MM.1S (cell line): ENCODE data around the gene TTC33.

ENCODE experiments used
- DNase-seq: peaks from one replicate; pipeline ENCODE4 v3.0.0-alpha.2; 2015
- H2AFZ ChIP-seq: fragments of 300-600 bp; sonication (generic); 2 replicates; pipeline ENCODE4 v1.6.0; 2016; ENCODE audit warnings: antibody characterized with exemption, low read length
- H3F3A ChIP-seq: fragments of 300-600 bp; sonication (generic); 2 replicates; pipeline ENCODE4 v1.6.1; 2016; ENCODE audit warnings: mild to moderate bottlenecking, antibody characterized with exemption, low read length, moderate library complexity, mixed read lengths; ENCODE audit not compliant: insufficient read depth
- H3K27ac ChIP-seq: fragments of 300-600 bp; sonication (generic); 2 replicates; pipeline ENCODE4 v1.5.1; 2016; ENCODE audit warnings: mild to moderate bottlenecking, low read length
- H3K27me3 ChIP-seq: fragments of 300-600 bp; sonication (generic); replicated peaks from 2 replicates; pipeline ENCODE4 v1.6.0; 2016; ENCODE audit warnings: low read length; ENCODE audit not compliant: insufficient read depth
- H3K36me3 ChIP-seq: fragments of 300-600 bp; sonication (generic); replicated peaks from 2 replicates; pipeline ENCODE4 v1.6.1; 2016; ENCODE audit warnings: mild to moderate bottlenecking, low read length, mixed read lengths; ENCODE audit not compliant: insufficient read depth
- H3K4me1 ChIP-seq: fragments of 300-600 bp; sonication (generic); 2 replicates; pipeline ENCODE4 v1.6.1; 2016; ENCODE audit warnings: low read length, mixed read lengths
- H3K4me2 ChIP-seq: fragments of 300-600 bp; sonication (generic); 2 replicates; pipeline ENCODE4 v1.6.0; 2016; ENCODE audit warnings: low read depth, low read length
- H3K4me3 ChIP-seq: fragments of 300-600 bp; sonication (generic); 2 replicates; pipeline ENCODE4 v1.5.1; 2016; ENCODE audit warnings: low read length, mixed read lengths
- H3K79me2 ChIP-seq: fragments of 300-600 bp; sonication (generic); 2 replicates; pipeline ENCODE4 v1.6.1; 2016; ENCODE audit warnings: mixed run types, low read length, mixed read lengths
- H3K9ac ChIP-seq: fragments of 300-600 bp; sonication (generic); 2 replicates; pipeline ENCODE4 v1.6.1; 2016; ENCODE audit warnings: low read length, mixed read lengths
- H3K9me2 ChIP-seq: fragments of 300-600 bp; sonication (generic); replicated peaks from 2 replicates; pipeline ENCODE4 v1.6.1; 2016; ENCODE audit warnings: mild to moderate bottlenecking, low read length, mixed read lengths; ENCODE audit not compliant: insufficient read depth
- H3K9me3 ChIP-seq: fragments of 300-600 bp; sonication (generic); replicated peaks from 2 replicates; pipeline ENCODE4 v1.6.1; 2016; ENCODE audit warnings: mild to moderate bottlenecking, low read length, mixed read lengths; ENCODE audit not compliant: insufficient read depth
- H4K20me1 ChIP-seq: fragments of 300-600 bp; sonication (generic); 2 replicates; pipeline ENCODE4 v1.6.1; 2016; ENCODE audit warnings: mild to moderate bottlenecking, low read length, moderate library complexity, mixed read lengths; ENCODE audit not compliant: insufficient read depth
- EZH2 ChIP-seq: fragments of 300-600 bp; sonication (generic); optimal IDR thresholded peaks from 2 replicates; pipeline ENCODE3; 2017; ENCODE audit warnings: low read depth, mild to moderate bottlenecking, antibody characterized with exemption, low read length, mixed read lengths
- EZH2phosphoT487 ChIP-seq: fragments of 300-600 bp; sonication (generic); IDR thresholded peaks from 2 replicates; pipeline ENCODE4 v1.6.1; 2018; ENCODE audit warnings: antibody characterized with exemption, low read length
- TF ChIP-seq, protein P1 (sequence below): fragments of 300-600 bp; sonication (generic); IDR thresholded peaks from 2 replicates; pipeline ENCODE4 v1.5.1; 2016; ENCODE audit warnings: antibody characterized with exemption, low read length, mixed read lengths

Gene TTC33

DNA sequence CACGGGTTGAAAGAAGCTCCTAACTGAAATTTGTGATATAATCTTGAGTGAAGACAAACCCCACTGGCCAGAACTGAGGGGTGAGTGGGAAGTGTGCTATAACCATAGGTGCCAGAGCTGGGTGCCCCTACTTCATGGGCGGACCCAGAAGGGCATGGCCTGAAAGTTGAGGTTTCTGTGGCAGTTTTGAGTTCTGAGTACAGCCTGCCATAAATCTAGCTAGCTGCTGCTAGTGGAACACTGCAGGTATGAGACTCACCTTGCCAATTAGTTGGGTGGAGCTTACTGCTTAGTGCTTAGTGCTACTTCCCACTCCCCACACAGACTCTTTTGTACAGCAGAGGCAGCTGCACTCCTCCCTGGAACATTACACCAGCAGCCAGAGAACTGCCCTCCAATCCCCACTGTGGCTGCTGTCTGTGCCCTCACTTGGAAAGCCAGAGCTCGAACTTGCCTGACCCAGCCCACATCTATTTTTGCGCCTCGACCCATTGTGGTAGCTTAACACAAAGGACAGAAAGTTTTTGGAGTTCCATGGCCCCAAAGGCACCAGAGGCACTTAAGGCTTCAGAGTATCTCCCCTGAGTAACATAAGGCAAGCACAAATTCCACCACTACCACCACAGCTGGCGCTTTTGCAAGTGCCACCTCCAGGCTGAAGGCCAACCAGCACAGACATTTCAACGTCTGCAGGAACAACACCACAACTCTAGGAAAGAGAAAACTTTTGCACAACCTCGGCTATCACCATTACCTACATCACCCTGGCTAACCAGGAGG is 103.1 kb downstream of the TTC33 start:
- Histone ChIP-seq H3K9me2 (no peaks in the 10 kb centered on the region), H3K79me2 (no peaks in the 10 kb centered on the region), H4K20me1 (no peaks in the 10 kb centered on the region), H3K4me1 (0 out of 2 replicates have a peak, but pooled peaks cover 8% of the 10 kb centered on the region), H3K27me3 (no peaks in the 10 kb centered on the region), H3K9me3 (no peaks in the 10 kb centered on the region), H2AFZ (no peak overlapping the region), H3K4me3 (no peak overlapping the region), H3K27ac (no peak overlapping the region), H3K4me2 (no peak overlapping the region), H3K36me3 (no peaks in the 10 kb centered on the region), H3K9ac (no peak overlapping the region), H3F3A (no peaks in the 10 kb centered on the region)
- no peak for DNase-seq
- TF ChIP-seq, protein P1, sequence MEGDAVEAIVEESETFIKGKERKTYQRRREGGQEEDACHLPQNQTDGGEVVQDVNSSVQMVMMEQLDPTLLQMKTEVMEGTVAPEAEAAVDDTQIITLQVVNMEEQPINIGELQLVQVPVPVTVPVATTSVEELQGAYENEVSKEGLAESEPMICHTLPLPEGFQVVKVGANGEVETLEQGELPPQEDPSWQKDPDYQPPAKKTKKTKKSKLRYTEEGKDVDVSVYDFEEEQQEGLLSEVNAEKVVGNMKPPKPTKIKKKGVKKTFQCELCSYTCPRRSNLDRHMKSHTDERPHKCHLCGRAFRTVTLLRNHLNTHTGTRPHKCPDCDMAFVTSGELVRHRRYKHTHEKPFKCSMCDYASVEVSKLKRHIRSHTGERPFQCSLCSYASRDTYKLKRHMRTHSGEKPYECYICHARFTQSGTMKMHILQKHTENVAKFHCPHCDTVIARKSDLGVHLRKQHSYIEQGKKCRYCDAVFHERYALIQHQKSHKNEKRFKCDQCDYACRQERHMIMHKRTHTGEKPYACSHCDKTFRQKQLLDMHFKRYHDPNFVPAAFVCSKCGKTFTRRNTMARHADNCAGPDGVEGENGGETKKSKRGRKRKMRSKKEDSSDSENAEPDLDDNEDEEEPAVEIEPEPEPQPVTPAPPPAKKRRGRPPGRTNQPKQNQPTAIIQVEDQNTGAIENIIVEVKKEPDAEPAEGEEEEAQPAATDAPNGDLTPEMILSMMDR = no peak
- no peak for TF ChIP-seq EZH2phosphoT487
- TF ChIP-seq EZH2 = no peak

DNA sequence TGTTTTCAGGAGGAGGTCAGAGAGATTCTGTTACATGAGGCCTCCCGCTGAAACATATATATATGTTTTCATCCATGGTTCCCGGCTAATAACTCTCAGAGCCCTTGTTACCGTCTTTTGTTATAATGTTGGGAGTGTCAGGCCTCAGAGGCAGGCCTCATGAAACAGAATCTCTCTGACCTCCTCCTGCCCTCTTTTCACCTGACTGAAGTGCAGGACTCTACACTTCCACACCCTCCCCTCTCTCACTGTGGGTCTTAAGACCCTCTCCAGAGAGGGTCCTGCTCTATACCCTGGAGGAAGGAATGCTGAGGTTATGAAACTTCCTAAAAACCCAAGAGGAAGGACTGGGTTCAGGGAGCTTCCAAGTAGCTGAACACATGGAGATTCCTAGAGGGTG is 104.6 kb downstream of the TTC33 start:
- no peaks in the 10 kb centered on the region for H4K20me1 ChIP-seq
- H3K79me2 ChIP-seq = no peaks in the 10 kb centered on the region
- 0 out of 2 replicates have a peak, but pooled peaks cover 8% of the 10 kb centered on the region for H3K4me1 ChIP-seq
- H2AFZ ChIP-seq = no peak overlapping the region
- no peaks in the 10 kb centered on the region for H3K27me3 ChIP-seq
- H3K27ac ChIP-seq = no peak overlapping the region
- H3K9me2 ChIP-seq = no peaks in the 10 kb centered on the region
- DNase-seq = no peak
- H3F3A ChIP-seq = no peaks in the 10 kb centered on the region
- no peak overlapping the region for H3K4me2 ChIP-seq
- no peak overlapping the region for H3K4me3 ChIP-seq
- no peaks in the 10 kb centered on the region for H3K36me3 ChIP-seq
- H3K9me3 ChIP-seq = no peaks in the 10 kb centered on the region
- TF ChIP-seq, protein P1 = no peak
- TF ChIP-seq EZH2phosphoT487 (no peak), EZH2 (no peak)
- no peak overlapping the region for H3K9ac ChIP-seq

DNA sequence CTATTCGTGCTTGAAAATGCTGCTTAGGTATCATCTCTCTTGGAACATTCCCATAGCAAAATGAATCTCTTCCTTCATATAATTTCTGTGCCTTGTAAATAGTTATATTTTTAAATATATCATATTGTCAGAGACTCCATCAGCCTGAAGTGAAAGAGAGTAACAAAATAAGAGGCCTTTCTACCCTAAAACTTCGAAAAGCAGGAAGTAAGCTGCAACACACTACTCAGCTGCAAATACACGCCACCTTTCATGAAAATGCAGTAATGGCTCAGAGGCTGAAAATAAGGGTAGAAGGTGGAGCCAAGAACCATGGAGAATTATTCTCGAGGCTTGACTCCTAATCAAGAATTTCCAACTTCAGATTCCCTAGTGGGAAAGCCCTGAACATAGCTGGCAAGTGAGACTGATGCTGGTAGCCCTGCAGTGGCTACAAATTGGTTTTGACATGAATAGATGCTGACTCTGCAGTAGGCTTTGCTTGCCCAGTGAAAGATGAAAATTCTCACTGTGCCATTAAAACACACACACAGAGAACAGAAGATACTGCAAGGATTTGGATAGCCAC is 106.2 kb downstream of the TTC33 start:
- Histone ChIP-seq H3F3A (no peaks in the 10 kb centered on the region), H3K27me3 (no peaks in the 10 kb centered on the region), H2AFZ (no peak overlapping the region), H3K4me1 (0 out of 2 replicates have a peak, but pooled peaks cover 8% of the 10 kb centered on the region), H3K27ac (no peak overlapping the region), H3K9me3 (no peaks in the 10 kb centered on the region), H3K9ac (no peak overlapping the region), H4K20me1 (no peaks in the 10 kb centered on the region), H3K79me2 (no peaks in the 10 kb centered on the region), H3K9me2 (no peaks in the 10 kb centered on the region), H3K4me3 (no peak overlapping the region), H3K4me2 (no peak overlapping the region), H3K36me3 (no peaks in the 10 kb centered on the region)
- TF ChIP-seq EZH2phosphoT487 = no peak
- TF ChIP-seq, protein P1 = no peak
- TF ChIP-seq EZH2 = no peak
- DNase-seq = no peak
